Neural cell (in vitro differentiated cells): Measurements from ENCODE around the gene OR51I2. TPM values are rescaled to one million over a fixed set of nuclear protein-coding genes. Genes with fewer than 3 reads are reported as not detected.

Experiments used
- H2AFZ ChIP-seq: fragments of 200-600, 300-800 bp; sonication (generic), shearing (Covaris generic); 2 replicates; pipeline ENCODE4 v1.6.0; 2014; ENCODE audit warnings: low read depth, mild to moderate bottlenecking, antibody characterized with exemption, low read length, moderate library complexity
- H3F3A ChIP-seq: fragments of 200-600 bp; shearing (Covaris generic); 2 replicates; pipeline ENCODE4 v1.6.1; 2016; ENCODE audit warnings: mild to moderate bottlenecking, moderate library complexity, mixed read lengths, antibody characterized with exemption, low read length; ENCODE audit not compliant: insufficient read depth, poor library complexity, severe bottlenecking
- H3K27ac ChIP-seq: fragments of 200-600, 300-800 bp; sonication (generic), shearing (Covaris generic); 2 replicates; pipeline ENCODE4 v1.5.1; 2014; ENCODE audit warnings: mild to moderate bottlenecking, low read length, moderate library complexity
- H3K27me3 ChIP-seq: fragments of 300-800, 200-600 bp; sonication (generic), shearing (Covaris generic); 2 replicates; pipeline ENCODE4 v1.6.0; 2014; ENCODE audit warnings: mild to moderate bottlenecking, low read depth, low read length, moderate library complexity; ENCODE audit not compliant: insufficient read depth
- H3K36me3 ChIP-seq: fragments of 300-800, 200-600 bp; sonication (generic), shearing (Covaris generic); 2 replicates; pipeline ENCODE4 v1.5.1; 2014; ENCODE audit warnings: mild to moderate bottlenecking, antibody characterized with exemption, low read length, moderate library complexity; ENCODE audit not compliant: insufficient read depth
- H3K4me2 ChIP-seq: fragments of 300-800, 200-600 bp; sonication (generic), shearing (Covaris generic); 2 replicates; pipeline ENCODE4 v1.6.0; 2014; ENCODE audit warnings: mild to moderate bottlenecking, low read length
- H3K4me3 ChIP-seq: fragments of 300-800, 200-600 bp; sonication (generic), shearing (Covaris generic); 2 replicates; pipeline ENCODE4 v1.5.1; 2014; ENCODE audit warnings: mild to moderate bottlenecking, low read length, moderate library complexity
- H3K79me2 ChIP-seq: fragments of 200-600 bp; shearing (Covaris generic); replicated peaks from 2 replicates; pipeline ENCODE4 v1.6.0; 2014; ENCODE audit warnings: mild to moderate bottlenecking, low read length, moderate library complexity; ENCODE audit not compliant: insufficient read depth
- H3K9ac ChIP-seq: fragments of 300-800, 200-600 bp; sonication (generic), shearing (Covaris generic); 2 replicates; pipeline ENCODE4 v1.6.1; 2016; ENCODE audit warnings: mild to moderate bottlenecking, low read length, mixed read lengths
- H3K9me2 ChIP-seq: fragments of 200-600 bp; shearing (Covaris generic); 2 replicates; pipeline ENCODE4 v1.6.1; 2016; ENCODE audit warnings: mild to moderate bottlenecking, low read length, mixed read lengths; ENCODE audit not compliant: insufficient read depth
- H3K9me3 ChIP-seq: fragments of 200-600, 300-800 bp; sonication (generic), shearing (Covaris generic); 2 replicates; pipeline ENCODE4 v1.6.1; 2016; ENCODE audit warnings: mild to moderate bottlenecking, mixed run types, low read length, moderate library complexity, mixed read lengths
- H4K20me1 ChIP-seq: fragments of 200-600 bp; shearing (Covaris generic); 2 replicates; pipeline ENCODE4 v1.6.1; 2016; ENCODE audit warnings: mild to moderate bottlenecking, mixed run types; ENCODE audit not compliant: insufficient read depth
- EP300 ChIP-seq: fragments of 450-650 bp; conservative IDR thresholded peaks from 2 replicates; pipeline ENCODE4 v1.6.1; 2014; ENCODE audit warnings: antibody characterized with exemption, mild to moderate bottlenecking, moderate library complexity; ENCODE audit not compliant: poor library complexity, severe bottlenecking
- EZH2 ChIP-seq: fragments of 200-600, 300-800 bp; shearing (Covaris generic), sonication (generic); IDR thresholded peaks from 2 replicates; pipeline ENCODE4 v1.6.1; 2014; ENCODE audit warnings: antibody characterized with exemption, low read length, borderline replicate concordance, mild to moderate bottlenecking; ENCODE audit not compliant: insufficient read depth, poor library complexity, severe bottlenecking
- MXI1 ChIP-seq: fragments of 450-650 bp; conservative IDR thresholded peaks from 2 replicates; pipeline ENCODE4 v1.6.1; 2014; ENCODE audit warnings: antibody characterized with exemption, mild to moderate bottlenecking; ENCODE audit not compliant: poor library complexity, severe bottlenecking
- POLR2AphosphoS5 ChIP-seq: IDR thresholded peaks from 2 replicates; pipeline ENCODE4 v1.6.1; 2012
- RAD21 ChIP-seq: fragments of 450-650 bp; conservative IDR thresholded peaks from 2 replicates; pipeline ENCODE4 v1.6.1; 2014; ENCODE audit warnings: antibody characterized with exemption, mild to moderate bottlenecking, moderate library complexity
- SMC3 ChIP-seq: fragments of 450-650 bp; conservative IDR thresholded peaks from 2 replicates; pipeline ENCODE4 v1.6.1; 2014; ENCODE audit warnings: antibody characterized with exemption, mild to moderate bottlenecking, moderate library complexity; ENCODE audit not compliant: poor library complexity
- TAF1 ChIP-seq: IDR thresholded peaks from 2 replicates; pipeline ENCODE4 v1.6.1; 2012; ENCODE audit warnings: low read depth
- polyA plus RNA-seq: library from polyadenylated mRNA; depleted of rRNA; stranded (reverse); fragments of >200 nt; gene quantifications from 2 replicates; pipeline ENCODE4 v1.2.3, GENCODE V29; 2014
- TF ChIP-seq, protein P1 (sequence below): IDR thresholded peaks from 2 replicates; pipeline ENCODE4 v1.6.1; 2012; ENCODE audit warnings: borderline replicate concordance
- TF ChIP-seq, protein P2 (sequence below): fragments of 450-650 bp; IDR thresholded peaks from 2 replicates; pipeline ENCODE4 v1.5.1; 2014; ENCODE audit warnings: antibody characterized with exemption, mild to moderate bottlenecking, moderate library complexity; ENCODE audit not compliant: poor library complexity, severe bottlenecking

The OR51I2 gene
- polyA plus RNA-seq, 1 donor from 2014 or later: not detected

DNA sequence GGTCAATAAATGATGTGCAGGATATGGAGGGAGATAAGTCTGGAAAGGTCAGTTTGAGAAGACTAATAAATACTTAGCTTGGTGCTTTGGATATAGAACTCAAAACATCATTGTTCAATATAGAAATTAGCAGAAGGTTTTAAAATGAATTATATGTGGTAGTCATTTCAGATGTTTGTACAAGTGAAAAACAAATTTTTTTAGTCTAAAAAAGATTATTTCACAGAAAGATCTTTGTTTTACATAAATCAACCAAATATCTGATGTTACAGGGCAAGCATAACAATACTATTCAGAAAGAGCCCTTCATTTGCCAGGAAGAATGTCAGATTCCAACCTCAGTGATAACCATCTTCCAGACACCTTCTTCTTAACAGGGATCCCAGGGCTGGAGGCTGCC lies 39.3 kb downstream of the OR51I2 start, which contains the start of gene OR52D1:
TSS of gene OR52D1 (plus strand) at position 301 of the 400 bp plus-strand sequence. CDS start at position 323, 22 bp downstream.
- H3K79me2 ChIP-seq: no peaks in the 10 kb centered on the region
- H3F3A ChIP-seq: no peaks in the 10 kb centered on the region
- no peak within 1 kb of the TSS for H3K9ac ChIP-seq
- H3K27ac ChIP-seq: no peak within 1 kb of the TSS
- H3K9me2 ChIP-seq: no peaks in the 10 kb centered on the region
- H2AFZ ChIP-seq: no peak within 1 kb of the TSS
- no peaks in the 10 kb centered on the region for H4K20me1 ChIP-seq
- no peaks in the 10 kb centered on the region for H3K9me3 ChIP-seq
- H3K27me3 ChIP-seq: no peaks in the 10 kb centered on the region
- no peak within 1 kb of the TSS for H3K4me2 ChIP-seq
- TF ChIP-seq POLR2AphosphoS5 (no peak), SMC3 (no peak), EP300 (no peak), MXI1 (no peak), TAF1 (no peak), RAD21 (no peak)
- TF ChIP-seq, protein P1, sequence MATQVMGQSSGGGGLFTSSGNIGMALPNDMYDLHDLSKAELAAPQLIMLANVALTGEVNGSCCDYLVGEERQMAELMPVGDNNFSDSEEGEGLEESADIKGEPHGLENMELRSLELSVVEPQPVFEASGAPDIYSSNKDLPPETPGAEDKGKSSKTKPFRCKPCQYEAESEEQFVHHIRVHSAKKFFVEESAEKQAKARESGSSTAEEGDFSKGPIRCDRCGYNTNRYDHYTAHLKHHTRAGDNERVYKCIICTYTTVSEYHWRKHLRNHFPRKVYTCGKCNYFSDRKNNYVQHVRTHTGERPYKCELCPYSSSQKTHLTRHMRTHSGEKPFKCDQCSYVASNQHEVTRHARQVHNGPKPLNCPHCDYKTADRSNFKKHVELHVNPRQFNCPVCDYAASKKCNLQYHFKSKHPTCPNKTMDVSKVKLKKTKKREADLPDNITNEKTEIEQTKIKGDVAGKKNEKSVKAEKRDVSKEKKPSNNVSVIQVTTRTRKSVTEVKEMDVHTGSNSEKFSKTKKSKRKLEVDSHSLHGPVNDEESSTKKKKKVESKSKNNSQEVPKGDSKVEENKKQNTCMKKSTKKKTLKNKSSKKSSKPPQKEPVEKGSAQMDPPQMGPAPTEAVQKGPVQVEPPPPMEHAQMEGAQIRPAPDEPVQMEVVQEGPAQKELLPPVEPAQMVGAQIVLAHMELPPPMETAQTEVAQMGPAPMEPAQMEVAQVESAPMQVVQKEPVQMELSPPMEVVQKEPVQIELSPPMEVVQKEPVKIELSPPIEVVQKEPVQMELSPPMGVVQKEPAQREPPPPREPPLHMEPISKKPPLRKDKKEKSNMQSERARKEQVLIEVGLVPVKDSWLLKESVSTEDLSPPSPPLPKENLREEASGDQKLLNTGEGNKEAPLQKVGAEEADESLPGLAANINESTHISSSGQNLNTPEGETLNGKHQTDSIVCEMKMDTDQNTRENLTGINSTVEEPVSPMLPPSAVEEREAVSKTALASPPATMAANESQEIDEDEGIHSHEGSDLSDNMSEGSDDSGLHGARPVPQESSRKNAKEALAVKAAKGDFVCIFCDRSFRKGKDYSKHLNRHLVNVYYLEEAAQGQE: no peak
- TF ChIP-seq, protein P2, sequence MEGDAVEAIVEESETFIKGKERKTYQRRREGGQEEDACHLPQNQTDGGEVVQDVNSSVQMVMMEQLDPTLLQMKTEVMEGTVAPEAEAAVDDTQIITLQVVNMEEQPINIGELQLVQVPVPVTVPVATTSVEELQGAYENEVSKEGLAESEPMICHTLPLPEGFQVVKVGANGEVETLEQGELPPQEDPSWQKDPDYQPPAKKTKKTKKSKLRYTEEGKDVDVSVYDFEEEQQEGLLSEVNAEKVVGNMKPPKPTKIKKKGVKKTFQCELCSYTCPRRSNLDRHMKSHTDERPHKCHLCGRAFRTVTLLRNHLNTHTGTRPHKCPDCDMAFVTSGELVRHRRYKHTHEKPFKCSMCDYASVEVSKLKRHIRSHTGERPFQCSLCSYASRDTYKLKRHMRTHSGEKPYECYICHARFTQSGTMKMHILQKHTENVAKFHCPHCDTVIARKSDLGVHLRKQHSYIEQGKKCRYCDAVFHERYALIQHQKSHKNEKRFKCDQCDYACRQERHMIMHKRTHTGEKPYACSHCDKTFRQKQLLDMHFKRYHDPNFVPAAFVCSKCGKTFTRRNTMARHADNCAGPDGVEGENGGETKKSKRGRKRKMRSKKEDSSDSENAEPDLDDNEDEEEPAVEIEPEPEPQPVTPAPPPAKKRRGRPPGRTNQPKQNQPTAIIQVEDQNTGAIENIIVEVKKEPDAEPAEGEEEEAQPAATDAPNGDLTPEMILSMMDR: no peak
- no peak within 1 kb of the TSS for H3K4me3 ChIP-seq
- no peaks in the 10 kb centered on the region for H3K36me3 ChIP-seq

DNA sequence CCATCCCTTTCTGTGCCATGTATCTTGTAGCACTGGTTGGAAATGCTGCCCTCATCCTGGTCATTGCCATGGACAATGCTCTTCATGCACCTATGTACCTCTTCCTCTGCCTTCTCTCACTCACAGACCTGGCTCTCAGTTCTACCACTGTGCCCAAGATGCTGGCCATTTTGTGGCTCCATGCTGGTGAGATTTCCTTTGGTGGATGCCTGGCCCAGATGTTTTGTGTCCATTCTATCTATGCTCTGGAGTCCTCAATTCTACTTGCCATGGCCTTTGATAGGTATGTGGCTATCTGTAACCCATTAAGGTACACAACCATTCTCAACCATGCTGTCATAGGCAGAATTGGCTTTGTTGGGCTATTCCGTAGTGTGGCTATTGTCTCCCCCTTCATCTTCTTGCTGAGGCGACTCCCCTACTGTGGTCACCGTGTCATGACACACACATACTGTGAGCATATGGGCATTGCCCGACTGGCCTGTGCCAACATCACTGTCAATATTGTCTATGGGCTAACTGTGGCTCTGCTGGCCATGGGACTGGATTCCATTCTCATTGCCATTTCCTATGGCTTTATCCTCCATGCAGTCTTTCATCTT lies 39.8 kb downstream of the OR51I2 start:
- Histone ChIP-seq H3K9me3 (no peaks in the 10 kb centered on the region), H2AFZ (no peak overlapping the region), H3K27me3 (no peaks in the 10 kb centered on the region), H3K36me3 (no peaks in the 10 kb centered on the region), H3K9me2 (no peaks in the 10 kb centered on the region), H3K9ac (no peak overlapping the region), H3K27ac (no peak overlapping the region), H3K4me2 (no peak overlapping the region), H3K79me2 (no peaks in the 10 kb centered on the region), H3F3A (no peaks in the 10 kb centered on the region), H4K20me1 (no peaks in the 10 kb centered on the region), H3K4me3 (no peak overlapping the region)
- TF ChIP-seq, protein P1: no peak
- TF ChIP-seq EP300 (no peak), MXI1 (no peak), SMC3 (no peak), TAF1 (no peak), POLR2AphosphoS5 (no peak), RAD21 (no peak), EZH2 (no peak)
- TF ChIP-seq, protein P2: no peak
